SK-N-MC (cell line): ENCODE measurements around the gene NOD2.

ENCODE experiments used
- EZH2 ChIP-seq: fragments of 200-600 bp; sonication (generic); IDR thresholded peaks from one replicate; pipeline ENCODE4 v1.6.1; 2017; ENCODE audit warnings: antibody characterized with exemption
- FOXP2 ChIP-seq: optimal IDR thresholded peaks from 2 replicates; pipeline ENCODE3; 2011; ENCODE audit warnings: mild to moderate bottlenecking, moderate library complexity; ENCODE audit not compliant: insufficient read depth; ENCODE audit errors: extremely low read length, control extremely low read depth
- POLR2AphosphoS5 ChIP-seq: IDR thresholded peaks from 2 replicates; pipeline ENCODE4 v1.6.1; 2012; ENCODE audit warnings: mild to moderate bottlenecking, low read depth, low read length, borderline replicate concordance

- no peak for TF ChIP-seq FOXP2
- TF ChIP-seq POLR2AphosphoS5, result no peak
- TF ChIP-seq EZH2, result no peak
Observed at GRCh38 chr16:50688083-50688482, 5.3 kb upstream of the NOD2 start.
